ENCODE data around the gene CELSR1. TPM values are rescaled to one million over a fixed set of nuclear protein-coding genes. Genes with fewer than 3 reads are reported as not detected.

CELSR1 gene
- polyA plus RNA-seq, 4 donors: 21.5 to 28.6 (median 26.5) TPM

GRCh38 chr22:46390105-46390651 lies 147.2 kb downstream of the CELSR1 start:
- DNase-seq (ENCODE audit: low read depth in 4 of 4, low spot score in 2 of 4): no peak

- DNase-seq (ENCODE audit: low read depth in 4 of 4, low spot score in 2 of 4): no peak
These were observed 148.3 kb downstream of the CELSR1 start for GRCh38 chr22:46389081-46389480.

GRCh38 chr22:46388647-46389046 lies 148.8 kb downstream of the CELSR1 start:
- no peak for DNase-seq (ENCODE audit: low read depth in 4 of 4, low spot score in 2 of 4)

GRCh38 chr22:46387748-46388147 lies 149.7 kb downstream of the CELSR1 start:
- no peak for DNase-seq (ENCODE audit: low read depth in 4 of 4, low spot score in 2 of 4)

- no peak for DNase-seq (ENCODE audit: low read depth in 4 of 4, low spot score in 2 of 4)
These were observed 151.1 kb downstream of the CELSR1 start for GRCh38 chr22:46386312-46386711.

GRCh38 chr22:46382524-46382923 lies 154.9 kb downstream of the CELSR1 start:
- no peak for DNase-seq (ENCODE audit: low read depth in 4 of 4, low spot score in 2 of 4)

- no peak for DNase-seq (ENCODE audit: low read depth in 4 of 4, low spot score in 2 of 4)
These were observed 155.7 kb downstream of the CELSR1 start for GRCh38 chr22:46381731-46382130.

GRCh38 chr22:46381142-46381541 lies 156.3 kb downstream of the CELSR1 start:
- no peak for DNase-seq (ENCODE audit: low read depth in 4 of 4, low spot score in 2 of 4)

- no peak for DNase-seq (ENCODE audit: low read depth in 4 of 4, low spot score in 2 of 4)
These were observed 156.8 kb downstream of the CELSR1 start for GRCh38 chr22:46380581-46380980.

- no peak for DNase-seq (ENCODE audit: low read depth in 4 of 4, low spot score in 2 of 4)
These were observed 157.4 kb downstream of the CELSR1 start for GRCh38 chr22:46380069-46380468.

- peak in 1 of 4 donors; percentile 66 for DNase-seq (ENCODE audit: low read depth in 4 of 4, low spot score in 2 of 4)
These were observed 158.1 kb downstream of the CELSR1 start for GRCh38 chr22:46379066-46379930.

- DNase-seq (ENCODE audit: low read depth in 4 of 4, low spot score in 2 of 4): no peak
These were observed 158.9 kb downstream of the CELSR1 start for GRCh38 chr22:46378426-46379065.

GRCh38 chr22:46377525-46378425 lies 159.6 kb downstream of the CELSR1 start:
- DNase-seq (ENCODE audit: low read depth in 4 of 4, low spot score in 2 of 4): no peak

GRCh38 chr22:46376908-46377524 lies 160.4 kb downstream of the CELSR1 start:
- DNase-seq (ENCODE audit: low read depth in 4 of 4, low spot score in 2 of 4): no peak

GRCh38 chr22:46376111-46376510 lies 161.3 kb downstream of the CELSR1 start:
- no peak for DNase-seq (ENCODE audit: low read depth in 4 of 4, low spot score in 2 of 4)

GRCh38 chr22:46374663-46375474 lies 162.6 kb downstream of the CELSR1 start:
- no peak for DNase-seq (ENCODE audit: low read depth in 4 of 4, low spot score in 2 of 4)

- DNase-seq (ENCODE audit: low read depth in 4 of 4, low spot score in 2 of 4): no peak
These were observed 163.3 kb downstream of the CELSR1 start for GRCh38 chr22:46373921-46374662.

- no peak for DNase-seq (ENCODE audit: low read depth in 4 of 4, low spot score in 2 of 4)
These were observed 164.3 kb downstream of the CELSR1 start for GRCh38 chr22:46373159-46373558.

- no peak for DNase-seq (ENCODE audit: low read depth in 4 of 4, low spot score in 2 of 4)
These were observed 164.7 kb downstream of the CELSR1 start for GRCh38 chr22:46372686-46373085.
